Stimulated activated naive CD8-positive, alpha-beta T cell treated with anti-CD3 and anti-CD28 coated beads, Interleukin-15, Interleukin-2, amounts not matched to agents 100 ng/mL and 50 ng/mL, for 24 hours (primary cell): ENCODE measurements around the gene STS.

Source experiments
- H3K27ac Mint-ChIP-seq: one replicate; pipeline ENCODE4 v1.8.0; 2021; ENCODE audit warnings: mild to moderate bottlenecking, mixed read lengths
- H3K27me3 Mint-ChIP-seq: one replicate; pipeline ENCODE4 v1.8.0; 2021; ENCODE audit warnings: mixed read lengths
- H3K36me3 Mint-ChIP-seq: one replicate; pipeline ENCODE4 v1.8.0; 2021; ENCODE audit warnings: low read depth, mixed read lengths
- H3K4me1 Mint-ChIP-seq: one replicate; pipeline ENCODE4 v1.8.0; 2021; ENCODE audit warnings: low read depth, mixed read lengths
- H3K4me3 Mint-ChIP-seq: one replicate; pipeline ENCODE4 v1.8.0; 2021; ENCODE audit warnings: mild to moderate bottlenecking, mixed read lengths
- H3K9me3 Mint-ChIP-seq: one replicate; pipeline ENCODE4 v1.8.0; 2021; ENCODE audit warnings: mixed read lengths

STS gene

GRCh38 chrX:7120878-7121219 lies 26.7 kb upstream of the STS start:
- no peaks in the 10 kb centered on the region for H3K27me3 Mint-ChIP-seq
- H3K9me3 Mint-ChIP-seq = no peaks in the 10 kb centered on the region
- H3K4me1 Mint-ChIP-seq = peaks cover 3% of the 10 kb centered on the region
- no peak overlapping the region for H3K27ac Mint-ChIP-seq
- no peak overlapping the region for H3K4me3 Mint-ChIP-seq
- peaks cover 16% of the 10 kb centered on the region for H3K36me3 Mint-ChIP-seq

DNA sequence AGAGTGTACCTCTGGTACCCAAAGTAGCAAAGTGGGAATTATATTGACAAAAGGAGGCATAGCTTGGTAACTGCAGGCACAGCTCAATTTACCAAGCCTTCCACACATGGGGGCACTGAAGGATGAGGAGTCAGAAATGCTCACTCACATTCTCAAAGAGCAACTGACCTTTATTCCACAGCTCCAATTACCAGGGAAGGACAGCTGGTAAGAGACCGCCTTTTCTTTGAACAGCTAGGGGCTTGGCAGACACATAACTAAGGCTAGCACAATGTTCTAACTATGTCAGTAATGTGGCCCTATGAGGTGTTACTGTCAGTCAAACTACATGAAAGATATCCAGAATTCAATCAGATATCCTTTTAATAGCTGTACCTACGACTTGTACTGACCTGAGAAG lies 20.5 kb upstream of the STS start:
- H3K27me3 Mint-ChIP-seq = no peaks in the 10 kb centered on the region
- peaks cover 12% of the 10 kb centered on the region for H3K36me3 Mint-ChIP-seq
- H3K4me3 Mint-ChIP-seq = no peak overlapping the region
- H3K27ac Mint-ChIP-seq = no peak overlapping the region
- no peaks in the 10 kb centered on the region for H3K9me3 Mint-ChIP-seq
- H3K4me1 Mint-ChIP-seq = peaks cover 3% of the 10 kb centered on the region

GRCh38 chrX:7131621-7132020 lies 15.9 kb upstream of the STS start:
- Mint-ChIP-seq H3K4me1 (peaks cover 17% of the 10 kb centered on the region), H3K27ac (no peak overlapping the region), H3K4me3 (no peak overlapping the region), H3K9me3 (no peaks in the 10 kb centered on the region), H3K36me3 (peaks cover 3% of the 10 kb centered on the region), H3K27me3 (no peaks in the 10 kb centered on the region)

DNA sequence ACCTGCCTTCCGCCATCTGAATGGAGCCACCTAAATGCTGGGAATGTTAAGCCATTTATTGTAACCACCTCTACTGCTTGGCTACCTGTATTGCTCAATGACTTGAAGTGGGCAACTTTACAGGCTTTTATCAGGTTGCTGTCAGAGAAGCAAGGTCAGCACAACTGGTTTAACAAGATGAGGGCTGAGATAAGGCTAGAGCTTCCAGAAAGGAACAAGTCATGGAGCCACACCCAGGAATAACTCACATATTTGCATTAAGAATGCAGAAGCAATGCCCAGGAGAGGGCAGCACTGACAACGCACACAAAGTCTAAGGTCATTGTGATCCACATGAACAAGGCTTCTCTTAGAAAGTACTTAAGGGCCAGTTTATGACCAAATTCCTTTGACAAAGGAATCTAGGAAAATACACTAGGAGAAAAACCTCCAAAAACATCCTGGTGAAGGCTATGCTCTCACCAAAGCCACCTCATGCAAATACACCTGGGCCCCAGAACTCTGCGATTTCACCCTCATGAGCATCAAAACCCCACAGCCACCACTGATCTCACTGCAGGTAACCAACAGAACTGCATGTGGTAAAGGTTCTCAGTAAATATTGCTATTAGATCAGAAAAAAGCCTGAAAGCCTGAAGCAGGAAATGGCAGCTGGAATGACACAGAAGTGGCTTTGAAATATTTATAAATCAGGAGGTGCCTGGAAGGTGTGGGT lies 15.0 kb upstream of the STS start:
- H3K9me3 Mint-ChIP-seq = no peaks in the 10 kb centered on the region
- no peaks in the 10 kb centered on the region for H3K27me3 Mint-ChIP-seq
- H3K4me3 Mint-ChIP-seq = no peak overlapping the region
- H3K27ac Mint-ChIP-seq = peak overlapping the region; percentile 76
- peaks cover 3% of the 10 kb centered on the region for H3K36me3 Mint-ChIP-seq
- peaks cover 17% of the 10 kb centered on the region for H3K4me1 Mint-ChIP-seq

DNA sequence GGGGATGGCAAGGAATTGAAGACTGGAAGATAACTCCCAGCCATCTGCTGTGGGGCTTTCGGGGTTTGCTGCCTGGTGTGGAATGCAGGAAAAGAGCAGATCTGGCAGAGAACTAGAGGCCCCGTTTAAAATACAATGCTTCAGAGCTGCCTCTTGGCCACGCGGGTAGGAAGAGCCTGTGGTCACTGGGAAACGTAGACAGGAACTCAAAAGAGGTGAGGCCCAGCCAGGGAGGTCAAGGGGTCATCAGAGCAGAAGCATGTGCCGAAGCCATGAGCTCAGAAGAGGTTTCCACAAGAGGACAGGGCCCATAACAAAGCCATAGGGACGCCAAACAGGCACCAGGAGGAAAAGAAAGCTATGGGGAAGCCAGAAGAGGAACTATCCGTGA lies 14.5 kb upstream of the STS start:
- peak overlapping the region; percentile 76 for H3K27ac Mint-ChIP-seq
- H3K36me3 Mint-ChIP-seq = peaks cover 3% of the 10 kb centered on the region
- H3K4me1 Mint-ChIP-seq = peaks cover 22% of the 10 kb centered on the region
- H3K4me3 Mint-ChIP-seq = no peak overlapping the region
- no peaks in the 10 kb centered on the region for H3K27me3 Mint-ChIP-seq
- H3K9me3 Mint-ChIP-seq = no peaks in the 10 kb centered on the region

GRCh38 chrX:7134981-7135380 lies 12.5 kb upstream of the STS start:
- H3K4me3 Mint-ChIP-seq = no peak overlapping the region
- H3K9me3 Mint-ChIP-seq = no peaks in the 10 kb centered on the region
- H3K27ac Mint-ChIP-seq = no peak overlapping the region
- peaks cover 3% of the 10 kb centered on the region for H3K36me3 Mint-ChIP-seq
- H3K4me1 Mint-ChIP-seq = peaks cover 29% of the 10 kb centered on the region
- H3K27me3 Mint-ChIP-seq = no peaks in the 10 kb centered on the region

GRCh38 chrX:7139202-7140081 lies 8.1 kb upstream of the STS start:
- Mint-ChIP-seq H3K4me3 (no peak overlapping the region), H3K4me1 (peaks cover 21% of the 10 kb centered on the region), H3K9me3 (no peaks in the 10 kb centered on the region), H3K36me3 (no peaks in the 10 kb centered on the region), H3K27ac (no peak overlapping the region), H3K27me3 (no peaks in the 10 kb centered on the region)

DNA sequence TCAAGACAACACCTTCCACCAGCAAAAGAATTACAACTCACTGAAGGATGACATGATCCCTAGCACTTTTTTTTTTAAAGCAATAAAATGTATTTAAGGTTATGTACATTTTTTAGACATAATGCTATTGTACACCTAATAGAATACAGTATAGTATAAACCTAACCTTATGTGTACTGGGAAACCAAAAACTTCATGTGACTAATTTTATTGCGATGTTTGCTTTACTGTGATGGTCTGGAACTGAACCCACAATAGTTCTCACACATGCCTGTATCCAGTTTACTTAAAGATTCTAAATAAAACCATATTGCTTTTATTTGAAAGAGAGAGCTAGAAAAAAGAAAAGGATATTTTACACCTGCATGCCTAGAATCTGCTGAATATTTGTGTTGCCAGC lies 4.4 kb upstream of the STS start:
- H3K36me3 Mint-ChIP-seq = no peaks in the 10 kb centered on the region
- peaks cover 26% of the 10 kb centered on the region for H3K4me1 Mint-ChIP-seq
- H3K9me3 Mint-ChIP-seq = no peaks in the 10 kb centered on the region
- no peak overlapping the region for H3K27ac Mint-ChIP-seq
- no peak overlapping the region for H3K4me3 Mint-ChIP-seq
- H3K27me3 Mint-ChIP-seq = no peaks in the 10 kb centered on the region

DNA sequence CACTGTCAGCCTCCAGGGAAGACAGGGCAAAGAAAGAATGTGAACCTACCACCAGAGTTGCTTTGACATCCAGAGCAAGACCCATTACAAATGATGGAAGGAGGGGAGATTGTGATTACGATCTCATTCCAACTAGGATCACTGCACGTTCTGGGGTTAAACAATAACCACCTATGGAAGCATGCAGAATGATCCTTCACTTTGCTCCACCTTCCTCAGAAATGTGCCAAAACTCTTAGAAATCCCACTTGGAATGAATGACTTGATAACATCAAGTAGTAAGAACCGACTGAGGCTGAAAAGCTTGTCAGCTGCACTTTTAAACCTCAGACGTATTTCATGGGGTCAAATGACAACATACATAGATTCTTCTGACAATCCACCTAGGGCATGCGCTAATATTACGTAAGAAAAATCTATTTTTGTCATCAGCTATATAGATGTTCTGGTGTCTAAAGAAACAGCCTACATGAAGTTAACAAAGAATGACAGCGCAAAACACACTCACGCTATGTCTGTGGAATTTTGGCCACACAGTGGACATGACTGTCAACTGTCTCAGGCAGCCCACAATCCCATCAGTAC lies 3.5 kb upstream of the STS start:
- Mint-ChIP-seq H3K4me3 (no peak overlapping the region), H3K27ac (no peak overlapping the region), H3K36me3 (no peaks in the 10 kb centered on the region), H3K27me3 (no peaks in the 10 kb centered on the region), H3K4me1 (peaks cover 20% of the 10 kb centered on the region), H3K9me3 (no peaks in the 10 kb centered on the region)

GRCh38 chrX:7145454-7145853 lies 2.1 kb upstream of the STS start:
- Mint-ChIP-seq H3K27ac (no peak overlapping the region), H3K36me3 (no peaks in the 10 kb centered on the region), H3K27me3 (no peaks in the 10 kb centered on the region), H3K4me3 (no peak overlapping the region), H3K4me1 (peaks cover 19% of the 10 kb centered on the region), H3K9me3 (no peaks in the 10 kb centered on the region)

- peaks cover 19% of the 10 kb centered on the region for H3K4me1 Mint-ChIP-seq
- H3K9me3 Mint-ChIP-seq = no peaks in the 10 kb centered on the region
- no peak overlapping the region for H3K27ac Mint-ChIP-seq
- peak overlapping the region; percentile 85 for H3K4me3 Mint-ChIP-seq
- H3K36me3 Mint-ChIP-seq = no peaks in the 10 kb centered on the region
- no peaks in the 10 kb centered on the region for H3K27me3 Mint-ChIP-seq
Observed at GRCh38 chrX:7146020-7146702, 1.4 kb upstream of the STS start.

GRCh38 chrX:7146703-7147412 lies 654 bp upstream of the STS start:
- Mint-ChIP-seq H3K4me3 (peak overlapping the region; percentile 85), H3K36me3 (no peaks in the 10 kb centered on the region), H3K27ac (peak overlapping the region; percentile 85), H3K4me1 (peaks cover 19% of the 10 kb centered on the region), H3K27me3 (no peaks in the 10 kb centered on the region), H3K9me3 (no peaks in the 10 kb centered on the region)

GRCh38 chrX:7147978-7148854 lies 704 bp downstream of the STS start, which contains the start of gene PUDP:
PUDP (minus strand) TSS chrX:7148153; CDS start chrX:7148113, 40 bp downstream.
- Mint-ChIP-seq H3K4me3 (peak within 1 kb of the TSS; percentile 85), H3K36me3 (no peaks in the 10 kb centered on the region), H3K27ac (peak within 1 kb of the TSS; percentile 85), H3K9me3 (no peaks in the 10 kb centered on the region), H3K27me3 (no peaks in the 10 kb centered on the region), H3K4me1 (peaks cover 19% of the 10 kb centered on the region)

- Mint-ChIP-seq H3K4me1 (peaks cover 19% of the 10 kb centered on the region), H3K4me3 (no peak overlapping the region), H3K9me3 (no peaks in the 10 kb centered on the region)
Observed at GRCh38 chrX:7149411-7149810, 1.9 kb downstream of the STS start.

More at GRCh38 chrX:7149411-7149810, 1.9 kb downstream of the STS start:
- Mint-ChIP-seq H3K27ac (no peak overlapping the region), H3K27me3 (no peaks in the 10 kb centered on the region), H3K36me3 (no peaks in the 10 kb centered on the region)
